NK-92 (cell line): ENCODE data around the gene CLPX.
"Not testable (repeated sequence)": the region's sequence is repeated elsewhere in the genome, so short reads cannot be mapped to it uniquely, and the experiment has no call there.

Experiments
- DNase-seq: peaks from one replicate; lab custom pipeline; 2025; ENCODE audit not compliant: unreplicated experiment; lab: John Stamatoyannopoulos, UW

CLPX gene

GRCh38 chr15:65184868-65185717 lies at the start of gene CLPX:
Gene CLPX, minus strand, starts transcription at chr15:65185342. Its CDS starts 189 bp downstream, at chr15:65185153.
- DNase-seq = peak; percentile 63

GRCh38 chr15:65233696-65234095 lies 48.6 kb upstream of the CLPX start:
- DNase-seq = no peak

GRCh38 chr15:65232520-65232919 lies 47.4 kb upstream of the CLPX start:
- no peak for DNase-seq

- no peak for DNase-seq
These were observed 46.2 kb upstream of the CLPX start for GRCh38 chr15:65231306-65231705.

GRCh38 chr15:65226901-65227300 lies 41.8 kb upstream of the CLPX start:
- not testable (repeated sequence) for DNase-seq

- DNase-seq = no peak
These were observed 41.1 kb upstream of the CLPX start for GRCh38 chr15:65226221-65226620.

- DNase-seq = no peak
These were observed 38.9 kb upstream of the CLPX start for GRCh38 chr15:65223996-65224395.

GRCh38 chr15:65222891-65223290 lies 37.7 kb upstream of the CLPX start:
- DNase-seq = no peak

GRCh38 chr15:65221697-65222096 lies 36.6 kb upstream of the CLPX start:
- DNase-seq = no peak

- DNase-seq = no peak
These were observed 34.0 kb upstream of the CLPX start for GRCh38 chr15:65219137-65219536.

GRCh38 chr15:65217526-65218482 lies 32.7 kb upstream of the CLPX start:
- DNase-seq = no peak

- no peak for DNase-seq
These were observed 30.4 kb upstream of the CLPX start for GRCh38 chr15:65215496-65215895.

- no peak for DNase-seq
These were observed 28.9 kb upstream of the CLPX start for GRCh38 chr15:65214010-65214409.

GRCh38 chr15:65213241-65213640 lies 28.1 kb upstream of the CLPX start:
- no peak for DNase-seq

GRCh38 chr15:65212097-65212496 lies 27.0 kb upstream of the CLPX start:
- DNase-seq = no peak

GRCh38 chr15:65211482-65211982 lies 26.4 kb upstream of the CLPX start:
- no peak for DNase-seq

- no peak for DNase-seq
These were observed 25.8 kb upstream of the CLPX start, which contains the start of gene CILP for GRCh38 chr15:65210770-65211481. Gene CILP, minus strand, starts transcription at chr15:65211473. Its CDS starts 1,718 bp downstream, at chr15:65209755.

GRCh38 chr15:65209701-65210643 lies 24.8 kb upstream of the CLPX start:
- DNase-seq = no peak

- DNase-seq = no peak
These were observed 23.5 kb upstream of the CLPX start for GRCh38 chr15:65208647-65209046.
